Osteoblast (primary cell): ENCODE measurements around the gene LRMDA. TPM values are rescaled to one million over a fixed set of nuclear protein-coding genes. Genes with fewer than 3 reads are reported as not detected.
A peak's percentile ranks its signal among the peaks of the same experiment; 100 is the strongest.
"Not testable (repeated sequence)": the region's sequence is repeated elsewhere in the genome, so short reads cannot be mapped to it uniquely, and the experiment has no call there.

Source experiments
- DNase-seq: peaks from one replicate; pipeline ENCODE4 v3.0.0; 2011; ENCODE audit warnings: low spot score, mixed read lengths; ENCODE audit not compliant: insufficient read length; ENCODE audit errors: missing footprints
- H2AFZ ChIP-seq: 2 replicates; pipeline ENCODE4 v1.6.0; 2011; ENCODE audit warnings: mild to moderate bottlenecking, low read length
- H3K27ac ChIP-seq: 2 replicates; pipeline ENCODE4 v1.5.1; 2011; ENCODE audit warnings: mild to moderate bottlenecking, low read depth, low read length, moderate library complexity
- H3K27me3 ChIP-seq: 2 replicates; pipeline ENCODE4 v1.6.0; 2012; ENCODE audit warnings: mild to moderate bottlenecking, control low read depth, inconsistent platforms, low read length, moderate library complexity; ENCODE audit not compliant: insufficient read depth
- H3K36me3 ChIP-seq: 2 replicates; pipeline ENCODE4 v1.5.1; 2011; ENCODE audit warnings: mild to moderate bottlenecking, low read length, control low read depth, moderate library complexity; ENCODE audit not compliant: insufficient read depth
- H3K4me1 ChIP-seq: 2 replicates; pipeline ENCODE4 v1.5.1; 2011; ENCODE audit warnings: mild to moderate bottlenecking, low read length, control low read depth, moderate library complexity; ENCODE audit not compliant: insufficient read depth
- H3K4me2 ChIP-seq: 2 replicates; pipeline ENCODE4 v1.6.0; 2011; ENCODE audit warnings: mild to moderate bottlenecking, low read length; ENCODE audit not compliant: insufficient read depth
- H3K4me3 ChIP-seq: fragments of 200-600 bp; sonication (generic); 3 replicates; pipeline ENCODE4 v1.5.1; 2012; ENCODE audit warnings: mild to moderate bottlenecking, low read length, inconsistent platforms; ENCODE audit not compliant: insufficient read depth
- H3K79me2 ChIP-seq: 2 replicates; pipeline ENCODE4 v1.6.0; 2012; ENCODE audit warnings: mild to moderate bottlenecking, low read length, control low read depth, inconsistent platforms; ENCODE audit not compliant: insufficient read depth
- H3K9me3 ChIP-seq: 2 replicates; pipeline ENCODE4 v1.5.1; 2011; ENCODE audit warnings: low read depth, low read length, control low read depth
- H4K20me1 ChIP-seq: 2 replicates; pipeline ENCODE4 v1.6.0; 2012; ENCODE audit warnings: mild to moderate bottlenecking, low read length, control low read depth; ENCODE audit not compliant: insufficient read depth
- CTCF ChIP-seq: IDR thresholded peaks from 2 replicates; pipeline ENCODE4 v1.5.1; 2011; ENCODE audit warnings: mild to moderate bottlenecking, low read depth, low read length, moderate library complexity; ENCODE audit errors: extremely low read depth
- total RNA-seq: library from RNA; depleted of rRNA; stranded (reverse); fragments of >200 nt; gene quantifications from 2 replicates; pipeline ENCODE4 v1.2.3, GENCODE V29; 2012

Gene LRMDA
- total RNA-seq, 1 donor, result 18.5 TPM

- H3K36me3 ChIP-seq, result no peaks in the 10 kb centered on the region
- no peaks in the 10 kb centered on the region for H4K20me1 ChIP-seq
- H3K9me3 ChIP-seq, result no peaks in the 10 kb centered on the region
- H3K4me2 ChIP-seq, result no peak overlapping the region
- H3K27ac ChIP-seq, result no peak overlapping the region
- TF ChIP-seq CTCF, result no peak
- H3K4me1 ChIP-seq, result peaks cover 14% of the 10 kb centered on the region
- no peak for DNase-seq
- no peak overlapping the region for H3K4me3 ChIP-seq
- H2AFZ ChIP-seq, result no peak overlapping the region
- no peaks in the 10 kb centered on the region for H3K27me3 ChIP-seq
- no peaks in the 10 kb centered on the region for H3K79me2 ChIP-seq
Observed at GRCh38 chr10:75766106-75766505, 334.7 kb downstream of the LRMDA start.

- not testable (repeated sequence) for H4K20me1 ChIP-seq, H3K27me3 ChIP-seq, H3K9me3 ChIP-seq, H3K27ac ChIP-seq, H3K4me3 ChIP-seq, H2AFZ ChIP-seq, DNase-seq, H3K79me2 ChIP-seq, H3K4me2 ChIP-seq, H3K36me3 ChIP-seq
- peaks cover 21% of the 10 kb centered on the region for H3K4me1 ChIP-seq
Observed at GRCh38 chr10:75766752-75767151, 335.3 kb downstream of the LRMDA start.

GRCh38 chr10:75770626-75771081 is 339.2 kb downstream of the LRMDA start:
- H2AFZ ChIP-seq, result peak overlapping the region; percentile 66
- peak overlapping the region; percentile 58 for H3K27ac ChIP-seq
- no peaks in the 10 kb centered on the region for H3K79me2 ChIP-seq
- peak overlapping the region; percentile 62 for H3K4me2 ChIP-seq
- H3K4me1 ChIP-seq, result peaks cover 35% of the 10 kb centered on the region
- no peaks in the 10 kb centered on the region for H3K9me3 ChIP-seq
- no peaks in the 10 kb centered on the region for H3K27me3 ChIP-seq
- DNase-seq, result peak; percentile 79
- no peaks in the 10 kb centered on the region for H4K20me1 ChIP-seq
- H3K36me3 ChIP-seq, result no peaks in the 10 kb centered on the region
- no peak for TF ChIP-seq CTCF
- peak overlapping the region; percentile 26 for H3K4me3 ChIP-seq

- Histone ChIP-seq H3K9me3 (no peaks in the 10 kb centered on the region), H3K79me2 (no peaks in the 10 kb centered on the region), H3K27me3 (no peaks in the 10 kb centered on the region), H2AFZ (peak overlapping the region; percentile 17), H3K4me2 (peak overlapping the region; percentile 78), H3K4me1 (peaks cover 35% of the 10 kb centered on the region), H4K20me1 (no peaks in the 10 kb centered on the region), H3K27ac (peak overlapping the region; percentile 31), H3K36me3 (no peaks in the 10 kb centered on the region), H3K4me3 (no peak overlapping the region)
- no peak for TF ChIP-seq CTCF
- DNase-seq, result no peak
Observed at GRCh38 chr10:75771606-75772005, 340.2 kb downstream of the LRMDA start.
